ENCODE measurements around the gene PARP1.
"Not testable (repeated sequence)": the region's sequence is repeated elsewhere in the genome, so short reads cannot be mapped to it uniquely, and the experiment has no call there.

PARP1 gene

GRCh38 chr1:226428791-226429461 lies 21.0 kb upstream of the PARP1 start:
- H3K4me3 ChIP-seq (ENCODE audit: low read depth, low read length, poor library complexity, severe bottlenecking): no peak overlapping the region
- no peak overlapping the region for H3K27ac ChIP-seq (ENCODE audit: low read depth, low read length, poor library complexity, severe bottlenecking)
- H3K9ac ChIP-seq (ENCODE audit: low read length): no peak overlapping the region
- H3K9me3 ChIP-seq (ENCODE audit: low read length): no peaks in the 10 kb centered on the region
- no peak overlapping the region for H2AFZ ChIP-seq (ENCODE audit: low read length)
- no peaks in the 10 kb centered on the region for H3K9me2 ChIP-seq (ENCODE audit: low read depth, low read length)
- H3K27me3 ChIP-seq (ENCODE audit: insufficient read depth, low read length): no peaks in the 10 kb centered on the region
- no peaks in the 10 kb centered on the region for H3F3A ChIP-seq (ENCODE audit: insufficient read depth, low read length)
- TF ChIP-seq, protein P1, sequence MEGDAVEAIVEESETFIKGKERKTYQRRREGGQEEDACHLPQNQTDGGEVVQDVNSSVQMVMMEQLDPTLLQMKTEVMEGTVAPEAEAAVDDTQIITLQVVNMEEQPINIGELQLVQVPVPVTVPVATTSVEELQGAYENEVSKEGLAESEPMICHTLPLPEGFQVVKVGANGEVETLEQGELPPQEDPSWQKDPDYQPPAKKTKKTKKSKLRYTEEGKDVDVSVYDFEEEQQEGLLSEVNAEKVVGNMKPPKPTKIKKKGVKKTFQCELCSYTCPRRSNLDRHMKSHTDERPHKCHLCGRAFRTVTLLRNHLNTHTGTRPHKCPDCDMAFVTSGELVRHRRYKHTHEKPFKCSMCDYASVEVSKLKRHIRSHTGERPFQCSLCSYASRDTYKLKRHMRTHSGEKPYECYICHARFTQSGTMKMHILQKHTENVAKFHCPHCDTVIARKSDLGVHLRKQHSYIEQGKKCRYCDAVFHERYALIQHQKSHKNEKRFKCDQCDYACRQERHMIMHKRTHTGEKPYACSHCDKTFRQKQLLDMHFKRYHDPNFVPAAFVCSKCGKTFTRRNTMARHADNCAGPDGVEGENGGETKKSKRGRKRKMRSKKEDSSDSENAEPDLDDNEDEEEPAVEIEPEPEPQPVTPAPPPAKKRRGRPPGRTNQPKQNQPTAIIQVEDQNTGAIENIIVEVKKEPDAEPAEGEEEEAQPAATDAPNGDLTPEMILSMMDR (IDR thresholded peaks at IDR 0.05; ENCODE audit: low read length): no peak
- no peak for TF ChIP-seq EZH2 (IDR thresholded peaks at IDR 0.05; ENCODE audit: borderline replicate concordance, low read length)
- no peaks in the 10 kb centered on the region for H4K20me1 ChIP-seq (ENCODE audit: insufficient read depth, low read length)
- H3K4me2 ChIP-seq (ENCODE audit: low read length): no peak overlapping the region
- no peaks in the 10 kb centered on the region for H3K79me2 ChIP-seq (ENCODE audit: insufficient read depth, low read length)
- peaks cover 19% of the 10 kb centered on the region for H3K4me1 ChIP-seq (ENCODE audit: insufficient read depth, low read length, severe bottlenecking)
- H3K36me3 ChIP-seq (ENCODE audit: insufficient read depth, low read length): no peaks in the 10 kb centered on the region

DNA sequence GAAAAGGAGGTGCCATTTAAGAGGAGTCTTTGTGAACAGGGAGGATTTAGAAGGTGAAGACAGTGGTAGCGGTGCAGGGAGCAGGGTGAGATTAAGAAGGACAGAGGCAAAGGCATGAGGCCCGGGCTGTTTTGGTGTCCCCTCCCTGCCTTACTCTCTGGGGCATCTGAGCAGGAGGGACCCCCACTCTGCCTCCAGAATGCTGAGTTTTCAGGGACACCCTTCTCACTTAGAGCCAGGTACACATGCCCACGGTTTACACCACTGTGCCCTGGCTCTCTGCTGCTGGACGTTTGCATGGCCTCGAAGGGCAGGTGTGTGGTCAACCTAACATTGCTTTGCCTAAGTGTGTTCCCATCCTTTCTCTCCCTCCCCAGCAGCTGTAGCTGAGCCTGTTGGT lies 20.5 kb upstream of the PARP1 start:
- no peak overlapping the region for H3K27ac ChIP-seq (ENCODE audit: low read depth, low read length, poor library complexity, severe bottlenecking)
- H3K9me3 ChIP-seq (ENCODE audit: low read length): no peaks in the 10 kb centered on the region
- no peaks in the 10 kb centered on the region for H3K79me2 ChIP-seq (ENCODE audit: insufficient read depth, low read length)
- no peaks in the 10 kb centered on the region for H3K9me2 ChIP-seq (ENCODE audit: low read depth, low read length)
- H4K20me1 ChIP-seq (ENCODE audit: insufficient read depth, low read length): no peaks in the 10 kb centered on the region
- TF ChIP-seq, protein P1 (IDR thresholded peaks at IDR 0.05; ENCODE audit: low read length): no peak
- no peak for TF ChIP-seq EZH2 (IDR thresholded peaks at IDR 0.05; ENCODE audit: borderline replicate concordance, low read length)
- no peak overlapping the region for H3K4me2 ChIP-seq (ENCODE audit: low read length)
- H2AFZ ChIP-seq (ENCODE audit: low read length): no peak overlapping the region
- no peak overlapping the region for H3K9ac ChIP-seq (ENCODE audit: low read length)
- H3K4me1 ChIP-seq (ENCODE audit: insufficient read depth, low read length, severe bottlenecking): peaks cover 19% of the 10 kb centered on the region
- no peak overlapping the region for H3K4me3 ChIP-seq (ENCODE audit: low read depth, low read length, poor library complexity, severe bottlenecking)
- no peaks in the 10 kb centered on the region for H3F3A ChIP-seq (ENCODE audit: insufficient read depth, low read length)
- H3K36me3 ChIP-seq (ENCODE audit: insufficient read depth, low read length): no peaks in the 10 kb centered on the region
- H3K27me3 ChIP-seq (ENCODE audit: insufficient read depth, low read length): no peaks in the 10 kb centered on the region

- H3K36me3 ChIP-seq (ENCODE audit: insufficient read depth, low read length): no peaks in the 10 kb centered on the region
- H3K4me2 ChIP-seq (ENCODE audit: low read length): no peak overlapping the region
- TF ChIP-seq EZH2 (IDR thresholded peaks at IDR 0.05; ENCODE audit: borderline replicate concordance, low read length): no peak
- TF ChIP-seq, protein P1 (IDR thresholded peaks at IDR 0.05; ENCODE audit: low read length): no peak
- no peak overlapping the region for H3K4me3 ChIP-seq (ENCODE audit: low read depth, low read length, poor library complexity, severe bottlenecking)
- no peak overlapping the region for H3K27ac ChIP-seq (ENCODE audit: low read depth, low read length, poor library complexity, severe bottlenecking)
- H3K9ac ChIP-seq (ENCODE audit: low read length): no peak overlapping the region
- H3K9me3 ChIP-seq (ENCODE audit: low read length): no peaks in the 10 kb centered on the region
- no peaks in the 10 kb centered on the region for H4K20me1 ChIP-seq (ENCODE audit: insufficient read depth, low read length)
- H3K79me2 ChIP-seq (ENCODE audit: insufficient read depth, low read length): no peaks in the 10 kb centered on the region
- H3K4me1 ChIP-seq (ENCODE audit: insufficient read depth, low read length, severe bottlenecking): peaks cover 19% of the 10 kb centered on the region
- no peaks in the 10 kb centered on the region for H3K27me3 ChIP-seq (ENCODE audit: insufficient read depth, low read length)
- no peaks in the 10 kb centered on the region for H3F3A ChIP-seq (ENCODE audit: insufficient read depth, low read length)
- no peak overlapping the region for H2AFZ ChIP-seq (ENCODE audit: low read length)
- H3K9me2 ChIP-seq (ENCODE audit: low read depth, low read length): no peaks in the 10 kb centered on the region
Observed at GRCh38 chr1:226427131-226427530, 19.2 kb upstream of the PARP1 start.

GRCh38 chr1:226426395-226426794 lies 18.5 kb upstream of the PARP1 start:
- not testable (repeated sequence) for H3K9me2 ChIP-seq (ENCODE audit: low read depth, low read length); H3K9ac ChIP-seq (ENCODE audit: low read length); H4K20me1 ChIP-seq (ENCODE audit: insufficient read depth, low read length); H3K9me3 ChIP-seq (ENCODE audit: low read length); H3K27ac ChIP-seq (ENCODE audit: low read depth, low read length, poor library complexity, severe bottlenecking); H2AFZ ChIP-seq (ENCODE audit: low read length); H3K4me3 ChIP-seq (ENCODE audit: low read depth, low read length, poor library complexity, severe bottlenecking); H3K79me2 ChIP-seq (ENCODE audit: insufficient read depth, low read length); H3K4me2 ChIP-seq (ENCODE audit: low read length); H3K27me3 ChIP-seq (ENCODE audit: insufficient read depth, low read length); H3F3A ChIP-seq (ENCODE audit: insufficient read depth, low read length); H3K36me3 ChIP-seq (ENCODE audit: insufficient read depth, low read length)
- H3K4me1 ChIP-seq (ENCODE audit: insufficient read depth, low read length, severe bottlenecking): peaks cover 19% of the 10 kb centered on the region
